Mesendoderm (in vitro differentiated cells): ENCODE results near the gene CFAP99.

Source experiments
- DNase-seq: peaks from one replicate; pipeline ENCODE4 v3.0.0; 2013
- H2AK5ac ChIP-seq: 2 replicates; pipeline ENCODE4 v1.6.1; 2013; ENCODE audit warnings: low read length, inconsistent platforms
- H2BK120ac ChIP-seq: 2 replicates; pipeline ENCODE4 v1.6.1; 2013; ENCODE audit warnings: low read depth, mild to moderate bottlenecking, low read length, moderate library complexity, mixed read lengths
- H2BK15ac ChIP-seq: replicated peaks from 2 replicates; pipeline ENCODE4 v1.6.1; 2013; ENCODE audit warnings: low read depth, mild to moderate bottlenecking, moderate library complexity
- H2BK5ac ChIP-seq: 2 replicates; pipeline ENCODE4 v1.6.1; 2013; ENCODE audit warnings: low read length, inconsistent platforms
- H3K18ac ChIP-seq: 2 replicates; pipeline ENCODE4 v1.6.1; 2013; ENCODE audit warnings: mild to moderate bottlenecking, low read length, mixed read lengths
- H3K23ac ChIP-seq: one replicate; pipeline ENCODE4 v1.6.1; 2013; ENCODE audit warnings: low read length
- H3K27ac ChIP-seq: 2 replicates; pipeline ENCODE4 v1.5.1; 2013; ENCODE audit warnings: low read depth, mild to moderate bottlenecking, inconsistent platforms, low read length, moderate library complexity
- H3K27me3 ChIP-seq: 2 replicates; pipeline ENCODE4 v1.6.1; 2013; ENCODE audit warnings: low read length, control low read depth, mild to moderate bottlenecking, inconsistent platforms; ENCODE audit not compliant: insufficient read depth, poor library complexity
- H3K36me3 ChIP-seq: 2 replicates; pipeline ENCODE4 v1.6.1; 2013; ENCODE audit warnings: low read length, inconsistent platforms; ENCODE audit not compliant: control insufficient read depth, insufficient read depth
- H3K4ac ChIP-seq: one replicate; pipeline ENCODE4 v1.6.1; 2013; ENCODE audit warnings: low read depth, mild to moderate bottlenecking, low read length, moderate library complexity
- H3K4me1 ChIP-seq: 2 replicates; pipeline ENCODE4 v1.6.1; 2013; ENCODE audit warnings: low read depth, low read length, inconsistent platforms; ENCODE audit not compliant: control insufficient read depth
- H3K4me2 ChIP-seq: 2 replicates; pipeline ENCODE4 v1.6.1; 2013; ENCODE audit warnings: low read length
- H3K4me3 ChIP-seq: 2 replicates; pipeline ENCODE4 v1.5.1; 2013; ENCODE audit warnings: mild to moderate bottlenecking, low read length
- H3K56ac ChIP-seq: one replicate; pipeline ENCODE4 v1.6.1; 2013; ENCODE audit warnings: low read length
- H3K79me1 ChIP-seq: 2 replicates; pipeline ENCODE4 v1.6.1; 2013; ENCODE audit warnings: low read length, inconsistent platforms
- H3K79me2 ChIP-seq: 2 replicates; pipeline ENCODE4 v1.6.1; 2013; ENCODE audit warnings: mild to moderate bottlenecking, low read length; ENCODE audit not compliant: control insufficient read depth, insufficient read depth
- H3K9ac ChIP-seq: 2 replicates; pipeline ENCODE4 v1.6.1; 2013; ENCODE audit warnings: low read length, inconsistent platforms
- H4K5ac ChIP-seq: one replicate; pipeline ENCODE4 v1.6.1; 2013; ENCODE audit warnings: low read length
- H4K8ac ChIP-seq: one replicate; pipeline ENCODE4 v1.6.1; 2013; ENCODE audit warnings: low read depth, mild to moderate bottlenecking, control low read depth, low read length, moderate library complexity
- WGBS: extraction: QIAGEN DNeasy Blood & Tissue Kit; methylation state at CpG from one replicate; pipeline ENCODE4 v1.1.7; 2013; ENCODE audit warnings: low lambda C conversion rate, missing lambda C conversion rate; ENCODE audit not compliant: insufficient coverage; ENCODE audit errors: extremely low coverage; 5-methylcytosine and 5-hydroxymethylcytosine counted together

The CFAP99 gene

GRCh38 chr4:2445130-2445529 lies 26.4 kb downstream of the CFAP99 start:
- H2BK5ac ChIP-seq: no peak overlapping the region
- H3K4ac ChIP-seq: no peak overlapping the region
- H2AK5ac ChIP-seq: no peak overlapping the region
- H3K4me1 ChIP-seq: peaks cover 2% of the 10 kb centered on the region
- H3K27ac ChIP-seq: no peak overlapping the region
- H3K9ac ChIP-seq: no peak overlapping the region
- H4K5ac ChIP-seq: no peak overlapping the region
- no CpG with 5 or more reads among the region's 9 CpGs for WGBS
- H3K79me1 ChIP-seq: no peaks in the 10 kb centered on the region
- no peak overlapping the region for H3K4me2 ChIP-seq
- no peak overlapping the region for H3K56ac ChIP-seq
- H4K8ac ChIP-seq: no peak overlapping the region
- no peak overlapping the region for H3K18ac ChIP-seq
- no peak overlapping the region for H3K4me3 ChIP-seq
- H2BK120ac ChIP-seq: no peak overlapping the region
- H3K36me3 ChIP-seq: no peaks in the 10 kb centered on the region
- no peak overlapping the region for H2BK15ac ChIP-seq
- H3K79me2 ChIP-seq: no peaks in the 10 kb centered on the region
- no peak overlapping the region for H3K23ac ChIP-seq
- no peaks in the 10 kb centered on the region for H3K27me3 ChIP-seq
- DNase-seq: no peak

GRCh38 chr4:2445571-2445970 lies 26.8 kb downstream of the CFAP99 start:
- H3K27ac ChIP-seq: no peak overlapping the region
- WGBS: no CpG with 5 or more reads among the region's 6 CpGs

GRCh38 chr4:2446656-2447564 lies 28.2 kb downstream of the CFAP99 start:
- H3K4me3 ChIP-seq: no peak overlapping the region
- H3K79me2 ChIP-seq: no peaks in the 10 kb centered on the region
- no peak overlapping the region for H3K4me2 ChIP-seq
- no peak overlapping the region for H3K9ac ChIP-seq
- H3K56ac ChIP-seq: no peak overlapping the region
- no peak overlapping the region for H3K23ac ChIP-seq
- no peak overlapping the region for H3K18ac ChIP-seq
- H2BK120ac ChIP-seq: no peak overlapping the region
- H2BK15ac ChIP-seq: no peak overlapping the region
- H2BK5ac ChIP-seq: no peak overlapping the region
- no peak overlapping the region for H2AK5ac ChIP-seq
- no peak overlapping the region for H4K8ac ChIP-seq
- no peak overlapping the region for H4K5ac ChIP-seq
- no peak overlapping the region for H3K27ac ChIP-seq
- H3K4ac ChIP-seq: no peak overlapping the region
- 100% methylated on average over 1 of the region's 3 CpGs for WGBS
- no peaks in the 10 kb centered on the region for H3K36me3 ChIP-seq
- no peaks in the 10 kb centered on the region for H3K79me1 ChIP-seq
- H3K4me1 ChIP-seq: peaks cover under 1% of the 10 kb centered on the region
- no peaks in the 10 kb centered on the region for H3K27me3 ChIP-seq
- no peak for DNase-seq

More at GRCh38 chr4:2445571-2445970, 26.8 kb downstream of the CFAP99 start:
- Histone ChIP-seq H2BK5ac (no peak overlapping the region), H3K18ac (no peak overlapping the region), H4K5ac (no peak overlapping the region), H2AK5ac (no peak overlapping the region), H3K4me3 (no peak overlapping the region), H3K23ac (no peak overlapping the region), H3K4ac (no peak overlapping the region), H2BK15ac (no peak overlapping the region), H3K4me1 (peaks cover 2% of the 10 kb centered on the region), H3K4me2 (no peak overlapping the region), H3K79me1 (no peaks in the 10 kb centered on the region), H3K79me2 (no peaks in the 10 kb centered on the region), H3K56ac (no peak overlapping the region), H4K8ac (no peak overlapping the region), H3K9ac (no peak overlapping the region), H3K27me3 (no peaks in the 10 kb centered on the region), H2BK120ac (no peak overlapping the region), H3K36me3 (no peaks in the 10 kb centered on the region)
- DNase-seq: no peak

GRCh38 chr4:2448589-2448988 lies 29.8 kb downstream of the CFAP99 start:
- no peaks in the 10 kb centered on the region for H3K36me3 ChIP-seq
- H3K18ac ChIP-seq: no peak overlapping the region
- no peaks in the 10 kb centered on the region for H3K27me3 ChIP-seq
- H3K9ac ChIP-seq: no peak overlapping the region
- DNase-seq: no peak
- H3K4me2 ChIP-seq: no peak overlapping the region
- no peak overlapping the region for H3K23ac ChIP-seq
- H3K4me3 ChIP-seq: no peak overlapping the region
- H2BK5ac ChIP-seq: no peak overlapping the region
- H4K8ac ChIP-seq: no peak overlapping the region
- no peak overlapping the region for H4K5ac ChIP-seq
- no peak overlapping the region for H2BK15ac ChIP-seq
- no peaks in the 10 kb centered on the region for H3K79me1 ChIP-seq
- no peak overlapping the region for H3K27ac ChIP-seq
- no peak overlapping the region for H3K56ac ChIP-seq
- WGBS: no CpG with 5 or more reads among the region's 7 CpGs
- H3K4me1 ChIP-seq: no peaks in the 10 kb centered on the region
- no peak overlapping the region for H2BK120ac ChIP-seq
- H3K4ac ChIP-seq: no peak overlapping the region
- H3K79me2 ChIP-seq: no peaks in the 10 kb centered on the region
- H2AK5ac ChIP-seq: no peak overlapping the region

DNA sequence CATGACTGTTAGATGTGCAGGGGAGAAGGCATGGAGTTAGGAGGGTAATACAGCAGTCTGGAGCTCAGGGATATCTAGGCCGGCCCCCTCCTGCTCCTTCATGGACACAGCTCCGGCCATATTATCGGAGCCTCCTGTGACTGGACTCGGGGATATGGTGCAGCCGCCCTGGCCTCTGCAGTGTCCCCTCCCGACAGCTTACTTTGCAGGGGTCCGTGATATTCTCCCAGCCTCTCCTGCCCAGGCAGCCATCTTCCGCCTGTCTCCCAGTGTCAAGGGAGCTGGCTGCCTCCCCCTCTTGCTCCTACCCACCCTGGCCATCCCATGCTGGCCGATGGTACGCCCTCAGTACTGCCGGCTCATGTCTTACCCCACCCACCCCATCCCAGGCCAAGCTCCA lies 30.3 kb downstream of the CFAP99 start:
- H3K27ac ChIP-seq: no peak overlapping the region
- H3K79me2 ChIP-seq: no peaks in the 10 kb centered on the region
- no peaks in the 10 kb centered on the region for H3K79me1 ChIP-seq
- no peak overlapping the region for H3K4ac ChIP-seq
- DNase-seq: no peak
- WGBS: no CpG with 5 or more reads among the region's 11 CpGs
- no peak overlapping the region for H3K9ac ChIP-seq
- no peak overlapping the region for H3K23ac ChIP-seq
- no peak overlapping the region for H3K4me3 ChIP-seq
- no peak overlapping the region for H4K8ac ChIP-seq
- H3K27me3 ChIP-seq: no peaks in the 10 kb centered on the region
- H3K18ac ChIP-seq: no peak overlapping the region
- H3K36me3 ChIP-seq: no peaks in the 10 kb centered on the region
- no peak overlapping the region for H4K5ac ChIP-seq
- no peak overlapping the region for H3K4me2 ChIP-seq
- no peak overlapping the region for H2BK15ac ChIP-seq
- H3K4me1 ChIP-seq: no peaks in the 10 kb centered on the region
- no peak overlapping the region for H3K56ac ChIP-seq
- H2AK5ac ChIP-seq: no peak overlapping the region
- H2BK120ac ChIP-seq: no peak overlapping the region
- H2BK5ac ChIP-seq: no peak overlapping the region
